ENCODE data around the gene ZNF710. TPM values are rescaled to one million over a fixed set of nuclear protein-coding genes. Genes with fewer than 3 reads are reported as not detected.
A peak's percentile ranks its signal among the peaks of the same experiment; 100 is the strongest.

The ZNF710 gene
- total RNA-seq (2014; rRNA removed; shearing (Covaris generic)): 16.7 and 18.2 TPM in 2 replicates
- 15.9 and 16.0 TPM in 2 replicates for polyA plus RNA-seq (2016; fragmentation: Nextera tagmentation; extraction: Ambion mirVana)
- long read RNA-seq, partial matches to known transcripts: 0 of 3 reads
- long read RNA-seq, other reads (novel, unspliced or antisense): 3 of 3 reads

- H3K4me1 Mint-ChIP-seq: peaks cover 56% of the 10 kb centered on the region
- TF ChIP-seq EZH2 (IDR thresholded peaks at IDR 0.05; ENCODE audit: low read depth, unreplicated experiment) (no peak), ETS1 (IDR thresholded peaks at IDR 0.05) (no peak), CREB1 (CRISPR knock-in tag; IDR thresholded peaks at IDR 0.05; ENCODE audit: low read depth) (peak; percentile 63), EZH2phosphoT487 (IDR thresholded peaks at IDR 0.05; ENCODE audit: unreplicated experiment) (no peak), POLR2AphosphoS5 (IDR thresholded peaks at IDR 0.05; ENCODE audit: low read depth) (peak; percentile 64), ZNF331 (CRISPR knock-in tag; IDR thresholded peaks at IDR 0.05; ENCODE audit: low read depth) (no peak), ZNF114 (CRISPR knock-in tag; IDR thresholded peaks at IDR 0.05) (no peak)
- peaks cover 35% of the 10 kb centered on the region for H3K27me3 Mint-ChIP-seq (ENCODE audit: insufficient read depth, low read depth, poor library complexity)
- ATAC-seq (peak; percentile 12), DNase-seq (ENCODE audit: low spot score) (peak; percentile 88)
- peak within 1 kb of the TSS; percentile 89 for H3K4me3 Mint-ChIP-seq
- peak within 1 kb of the TSS; percentile 69 for H3K4me3 ChIP-seq
- H3K9me3 Mint-ChIP-seq: peaks cover 4% of the 10 kb centered on the region; the same call in 1 of the 3 replicates
- H3K27me3 ChIP-seq (ENCODE audit: insufficient read depth): peaks cover 12% of the 10 kb centered on the region
- H3K27ac ChIP-seq (ENCODE audit: low read depth): peak within 1 kb of the TSS; percentile 98
- H3K4me1 ChIP-seq (ENCODE audit: insufficient read depth): peaks cover 45% of the 10 kb centered on the region
- peaks cover 38% of the 10 kb centered on the region for H3K79me2 ChIP-seq (replicated peaks; ENCODE audit: insufficient read depth)
- peak within 1 kb of the TSS; percentile 99 for H3K4me2 ChIP-seq
- H3K36me3 Mint-ChIP-seq (ENCODE audit: low read depth): peaks cover 7% of the 10 kb centered on the region; the same call in 2 of the 3 replicates
- H3K36me3 ChIP-seq (ENCODE audit: insufficient read depth): no peaks in the 10 kb centered on the region
- peaks cover 28% of the 10 kb centered on the region for H4K20me1 ChIP-seq (replicated peaks; ENCODE audit: insufficient read depth)
- peaks cover 8% of the 10 kb centered on the region; the same call in 1 of the 2 replicates for H3F3A ChIP-seq (replicated peaks; ENCODE audit: low read depth)
- H3K27ac Mint-ChIP-seq: peak within 1 kb of the TSS; percentile 90
- no peaks in the 10 kb centered on the region for H3K9me2 ChIP-seq (ENCODE audit: insufficient read depth)
- peak within 1 kb of the TSS; percentile 53; the same call in 1 of the 2 replicates for H2AFZ ChIP-seq
Observed at GRCh38 chr15:90001062-90001682, at the start of gene ZNF710. TSS of gene ZNF710 (plus strand) at chr15:90001324. CDS start at chr15:90067138, 65,814 bp downstream.

DNA sequence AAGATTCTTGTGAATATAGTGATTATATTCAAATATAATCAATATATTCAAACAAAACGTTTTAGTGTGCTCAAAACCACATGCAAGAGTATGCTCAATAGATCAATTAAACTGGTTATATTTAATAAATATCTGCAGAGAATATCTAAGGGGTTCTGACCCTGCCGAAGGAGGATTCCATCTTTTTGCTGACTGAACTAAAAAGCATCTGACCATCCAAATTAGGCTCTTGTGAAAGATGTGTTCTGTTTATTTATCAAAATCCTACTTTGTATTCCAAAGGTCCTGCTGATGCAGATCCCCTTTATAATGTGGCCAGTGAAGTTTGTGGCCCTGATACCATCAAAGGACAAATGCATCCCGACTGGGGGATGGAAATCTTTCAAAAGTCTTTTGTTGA, 46.6 kb upstream of the ZNF710 start:
- no peaks in the 10 kb centered on the region for H3K79me2 ChIP-seq (replicated peaks; ENCODE audit: insufficient read depth)
- no peaks in the 10 kb centered on the region for H3K36me3 ChIP-seq (ENCODE audit: insufficient read depth)
- no peaks in the 10 kb centered on the region for H3K27me3 ChIP-seq (ENCODE audit: insufficient read depth)
- H3K4me3 ChIP-seq: no peak overlapping the region
- no peak for ATAC-seq
- no peak overlapping the region for H3K27ac ChIP-seq (ENCODE audit: low read depth)
- peaks cover 3% of the 10 kb centered on the region; the same call in 2 of the 3 replicates for H3K4me1 Mint-ChIP-seq
- H3K4me3 Mint-ChIP-seq: no peak overlapping the region
- no peaks in the 10 kb centered on the region for H3K36me3 Mint-ChIP-seq (ENCODE audit: low read depth)
- H3K4me1 ChIP-seq (ENCODE audit: insufficient read depth): no peaks in the 10 kb centered on the region
- H3K4me2 ChIP-seq: no peak overlapping the region
- no peak overlapping the region for H2AFZ ChIP-seq
- DNase-seq (ENCODE audit: low spot score): no peak
- no peak overlapping the region for H3K27ac Mint-ChIP-seq
- no peak for TF ChIP-seq REST (IDR thresholded peaks at IDR 0.05; ENCODE audit: unreplicated experiment)
- no peak for TF ChIP-seq ZNF462 (CRISPR knock-in tag; IDR thresholded peaks at IDR 0.05)
- TF ChIP-seq NANOG (IDR thresholded peaks at IDR 0.05; ENCODE audit: borderline replicate concordance): no peak
- no peaks in the 10 kb centered on the region for H3K9me2 ChIP-seq (ENCODE audit: insufficient read depth)
- peaks cover 4% of the 10 kb centered on the region; the same call in 2 of the 3 replicates for H3K9me3 Mint-ChIP-seq
- H3F3A ChIP-seq (replicated peaks; ENCODE audit: low read depth): no peaks in the 10 kb centered on the region
- peaks cover 7% of the 10 kb centered on the region for H3K27me3 Mint-ChIP-seq (ENCODE audit: insufficient read depth, low read depth, poor library complexity)
- no peaks in the 10 kb centered on the region for H4K20me1 ChIP-seq (replicated peaks; ENCODE audit: insufficient read depth)
